Left ventricle myocardium inferior (tissue), 1 donor: ENCODE results near the gene NRAP. TPM values are rescaled to one million over a fixed set of nuclear protein-coding genes. Genes with fewer than 3 reads are reported as not detected.

Experiments used
- DNase-seq: peaks from one replicate; pipeline ENCODE4 v3.0.0-alpha.2; 2020
- H3K27ac ChIP-seq: fragments of 200-600 bp; replicated peaks from 2 replicates; pipeline ENCODE4 v1.8.0; 2021
- H3K27me3 ChIP-seq: fragments of 200-600 bp; 2 replicates; pipeline ENCODE4 v1.8.0; 2021; ENCODE audit warnings: low read depth
- H3K36me3 ChIP-seq: fragments of 200-600 bp; 2 replicates; pipeline ENCODE4 v1.8.0; 2021
- H3K4me1 ChIP-seq: fragments of 200-600 bp; 2 replicates; pipeline ENCODE4 v1.8.0; 2021
- H3K4me3 ChIP-seq: fragments of 200-600 bp; 2 replicates; pipeline ENCODE4 v1.8.0; 2021; ENCODE audit warnings: mild to moderate bottlenecking, moderate library complexity
- H3K9me3 ChIP-seq: fragments of 200-600 bp; replicated peaks from 2 replicates; pipeline ENCODE4 v1.8.0; 2021
- CTCF ChIP-seq: fragments of 200-600 bp; IDR thresholded peaks from 2 replicates; pipeline ENCODE4 v1.8.0; 2021; ENCODE audit warnings: antibody characterized with exemption, mild to moderate bottlenecking, borderline replicate concordance
- intact Hi-C: fragments of 100-400 bp; cut with micrococcal nuclease; formaldehyde crosslinking; loops from one replicate; pipeline ENCODE4 v1.11.0; 2022
- total RNA-seq: library from RNA; stranded (reverse); fragmentation: NEBNext Ultra II Directional; extraction: Animal tissue kit (Norgen Biotek cat#: 25700); gene quantifications from one replicate; pipeline ENCODE4 v1.2.1, GENCODE V29; 2021
- donor health status: DM: no; HTN: yes; CAD: no; lungs with severe emphysema.

NRAP gene
- total RNA-seq, 1 donor from 2014 or later = 1,025 TPM

GRCh38 chr10:113543107-113543955 lies 120.5 kb downstream of the NRAP start:
- Histone ChIP-seq H3K4me3 (no peak overlapping the region), H3K9me3 (no peaks in the 10 kb centered on the region), H3K4me1 (peaks cover 12% of the 10 kb centered on the region), H3K27me3 (peaks cover 6% of the 10 kb centered on the region), H3K36me3 (no peaks in the 10 kb centered on the region), H3K27ac (no peak overlapping the region)
- no peak for DNase-seq
- intact Hi-C loops = no loop called here
- no peak for TF ChIP-seq CTCF

- Histone ChIP-seq H3K27me3 (no peaks in the 10 kb centered on the region), H3K27ac (no peak overlapping the region), H3K4me1 (peaks cover 12% of the 10 kb centered on the region), H3K4me3 (no peak overlapping the region), H3K36me3 (no peaks in the 10 kb centered on the region), H3K9me3 (no peaks in the 10 kb centered on the region)
- no peak for TF ChIP-seq CTCF
- intact Hi-C loops = no loop called here
- DNase-seq = no peak
Measured at GRCh38 chr10:113541549-113541927, 122.3 kb downstream of the NRAP start.

- Histone ChIP-seq H3K9me3 (no peaks in the 10 kb centered on the region), H3K27me3 (no peaks in the 10 kb centered on the region), H3K36me3 (no peaks in the 10 kb centered on the region), H3K4me3 (no peak overlapping the region), H3K27ac (no peak overlapping the region), H3K4me1 (peaks cover 12% of the 10 kb centered on the region)
- intact Hi-C loops = no loop called here
- no peak for TF ChIP-seq CTCF
- DNase-seq = no peak
Measured at GRCh38 chr10:113540845-113541548, 122.8 kb downstream of the NRAP start.

- H3K4me1 ChIP-seq = peaks cover 12% of the 10 kb centered on the region
- H3K4me3 ChIP-seq = no peak overlapping the region
- TF ChIP-seq CTCF = no peak
- no peaks in the 10 kb centered on the region for H3K36me3 ChIP-seq
- intact Hi-C loops = no loop called here
- H3K27me3 ChIP-seq = peaks cover 3% of the 10 kb centered on the region
- H3K9me3 ChIP-seq = no peaks in the 10 kb centered on the region
- DNase-seq = no peak
- no peak overlapping the region for H3K27ac ChIP-seq
Measured at GRCh38 chr10:113539789-113540188, 124.1 kb downstream of the NRAP start.

Other genes with a start within 250 kb of the NRAP start
- gene HABP2, start 111.0 kb downstream of the NRAP start, total RNA-seq = not detected
- gene CASP7, start 15.9 kb upstream of the NRAP start, total RNA-seq = 9.9 TPM
- not detected for gene PLEKHS1, start 87.6 kb upstream of the NRAP start, total RNA-seq
- gene DCLRE1A, start 190.0 kb upstream of the NRAP start, total RNA-seq = 5.1 TPM
- gene NHLRC2, start 190.6 kb upstream of the NRAP start, total RNA-seq = 50.1 TPM